Prostate gland (tissue), 2 donors: ENCODE data around the gene KCTD3. TPM values are rescaled to one million over a fixed set of nuclear protein-coding genes. Genes with fewer than 3 reads are reported as not detected.

Experiments used
- DNase-seq: peaks from one replicate; pipeline ENCODE4 v3.0.0-alpha.2; 2019; ENCODE audit warnings: low spot score
- H3K27ac ChIP-seq, 2 donors: fragments of 200-600 bp; sonication (generic); 2 replicates each; pipeline ENCODE4 v1.5.1; 2017 to 2019
- H3K27me3 ChIP-seq: fragments of 200-600 bp; sonication (generic); replicated peaks from 2 replicates; pipeline ENCODE4 v1.5.1; 2019; ENCODE audit not compliant: insufficient read depth
- H3K36me3 ChIP-seq, 2 donors: fragments of 200-600 bp; sonication (generic); 1 replicate in 1 of 2; 2 replicates in 1 of 2; pipeline versions ENCODE4 v1.5.1 to v1.8.1; 2017 to 2019
- H3K4me1 ChIP-seq: fragments of 200-600 bp; sonication (generic); replicated peaks from 2 replicates; pipeline ENCODE4 v1.5.1; 2019
- H3K4me3 ChIP-seq, 2 donors: fragments of 200-600 bp; sonication (generic); 2 replicates each; pipeline ENCODE4 v1.5.1; 2017 to 2019
- H3K9me3 ChIP-seq: fragments of 200-600 bp; sonication (generic); 2 replicates; pipeline ENCODE4 v1.5.1; 2017
- POLR2A ChIP-seq: fragments of 450-650 bp; IDR thresholded peaks from one replicate; pipeline ENCODE4 v1.6.1; 2016; ENCODE audit warnings: antibody characterized with exemption, mild to moderate bottlenecking
- POLR2AphosphoS5 ChIP-seq: sonication (generic); formaldehyde crosslinking; IDR thresholded peaks from one replicate; pipeline ENCODE4 v1.6.1; 2017; ENCODE audit warnings: antibody characterized with exemption
- WGBS: methylation state at CpG from one replicate; pipeline ENCODE4 v1.1.5; 2018; 5-methylcytosine and 5-hydroxymethylcytosine counted together
- intact Hi-C: fragments of 100-400 bp; cut with DNase I; formaldehyde crosslinking; loops from one replicate; pipeline ENCODE4 v1.14.2; 2022
- total RNA-seq, 2 donors: library from RNA; depleted of rRNA; stranded (reverse); fragments of >200 nt; gene quantifications; one replicate each; pipeline ENCODE4 v1.1.0, GENCODE V29; 2016
- TF ChIP-seq, protein P1 (sequence below), 4 experiments: fragments of 200-600 bp in 2 of 4; fragments of 450-650 bp in 2 of 4; sonication (generic) in 2 of 4; IDR thresholded peaks; 1 replicate in 3 of 4; 2 replicates in 1 of 4; pipeline ENCODE4 v1.5.1; 2016 to 2019; ENCODE audit warnings: antibody characterized with exemption in 4 of 4, mild to moderate bottlenecking in 2 of 4, moderate library complexity in 2 of 4

Gene KCTD3
- total RNA-seq, 2 donors from 2014 or later: 78.3 to 95.5 TPM

DNA sequence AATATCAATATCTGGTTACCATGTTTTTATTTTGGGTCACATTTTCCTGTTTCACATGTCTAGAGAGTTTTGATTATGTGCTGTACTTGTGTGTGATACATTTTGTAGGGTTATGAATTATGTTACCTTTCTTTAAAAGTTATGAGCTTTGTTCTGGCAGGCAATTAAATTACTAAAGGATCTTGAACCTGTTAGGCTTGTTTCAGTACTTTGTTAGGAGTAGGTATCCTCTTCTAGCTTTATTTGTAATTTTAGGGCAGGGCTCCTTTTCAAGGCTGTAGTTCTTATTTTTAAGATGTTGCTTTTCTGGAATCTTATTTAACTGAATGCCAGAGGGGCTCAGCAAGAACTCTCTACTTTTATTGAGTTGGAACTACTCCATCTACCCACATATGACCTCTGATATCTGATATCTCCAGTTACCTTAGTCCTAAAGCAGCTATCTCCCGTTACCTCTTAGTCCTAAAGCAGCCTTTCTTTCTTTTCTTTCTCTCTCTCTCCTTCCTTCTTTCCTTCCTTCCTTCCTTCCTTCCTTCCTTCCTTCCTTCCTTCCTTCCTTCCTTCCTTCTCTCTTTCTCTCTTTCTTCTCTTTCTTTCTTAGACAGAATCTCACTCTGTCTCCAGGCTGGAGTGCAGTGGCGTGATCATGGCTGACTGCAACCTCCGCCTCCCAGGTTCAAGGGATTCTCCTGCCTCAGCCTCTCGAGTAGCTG is 23.8 kb downstream of the KCTD3 start:
- TF ChIP-seq POLR2A: no peak
- no peak for TF ChIP-seq POLR2AphosphoS5
- TF ChIP-seq, protein P1, sequence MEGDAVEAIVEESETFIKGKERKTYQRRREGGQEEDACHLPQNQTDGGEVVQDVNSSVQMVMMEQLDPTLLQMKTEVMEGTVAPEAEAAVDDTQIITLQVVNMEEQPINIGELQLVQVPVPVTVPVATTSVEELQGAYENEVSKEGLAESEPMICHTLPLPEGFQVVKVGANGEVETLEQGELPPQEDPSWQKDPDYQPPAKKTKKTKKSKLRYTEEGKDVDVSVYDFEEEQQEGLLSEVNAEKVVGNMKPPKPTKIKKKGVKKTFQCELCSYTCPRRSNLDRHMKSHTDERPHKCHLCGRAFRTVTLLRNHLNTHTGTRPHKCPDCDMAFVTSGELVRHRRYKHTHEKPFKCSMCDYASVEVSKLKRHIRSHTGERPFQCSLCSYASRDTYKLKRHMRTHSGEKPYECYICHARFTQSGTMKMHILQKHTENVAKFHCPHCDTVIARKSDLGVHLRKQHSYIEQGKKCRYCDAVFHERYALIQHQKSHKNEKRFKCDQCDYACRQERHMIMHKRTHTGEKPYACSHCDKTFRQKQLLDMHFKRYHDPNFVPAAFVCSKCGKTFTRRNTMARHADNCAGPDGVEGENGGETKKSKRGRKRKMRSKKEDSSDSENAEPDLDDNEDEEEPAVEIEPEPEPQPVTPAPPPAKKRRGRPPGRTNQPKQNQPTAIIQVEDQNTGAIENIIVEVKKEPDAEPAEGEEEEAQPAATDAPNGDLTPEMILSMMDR (IDR thresholded peaks at IDR 0.05): no peak
- no peaks in the 10 kb centered on the region for H3K9me3 ChIP-seq
- H3K27ac ChIP-seq: peak overlapping the region; percentile 6 to 40
- 88% methylated on average over 4 of the region's 4 CpGs for WGBS
- DNase-seq: no peak
- no peaks in the 10 kb centered on the region for H3K36me3 ChIP-seq
- no peak overlapping the region for H3K4me3 ChIP-seq
- intact Hi-C loops: no loop called here
- H3K4me1 ChIP-seq: peaks cover 9% of the 10 kb centered on the region
- no peaks in the 10 kb centered on the region for H3K27me3 ChIP-seq

DNA sequence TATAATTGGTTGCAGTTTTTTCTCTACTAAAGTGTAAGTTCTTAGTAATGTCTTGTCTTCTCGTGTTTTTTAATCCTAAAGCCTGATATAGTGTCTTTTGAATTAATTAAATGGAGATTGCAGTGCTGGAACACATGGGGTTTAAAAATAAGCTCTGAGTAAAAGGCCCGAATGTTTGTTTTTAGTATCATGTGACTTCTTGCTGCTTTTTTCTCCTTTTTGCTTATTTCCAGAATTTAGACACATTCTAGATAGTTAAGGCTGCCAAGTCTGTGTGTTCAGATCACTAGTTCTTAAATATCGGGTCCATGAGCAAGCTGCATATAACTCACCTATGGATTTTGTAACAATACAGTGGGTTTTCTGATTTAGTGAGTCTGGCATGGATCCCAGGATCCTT is 27.5 kb downstream of the KCTD3 start:
- TF ChIP-seq POLR2A: no peak
- TF ChIP-seq, protein P1 (IDR thresholded peaks at IDR 0.05): no peak
- no peak for TF ChIP-seq POLR2AphosphoS5
- DNase-seq: no peak
- Histone ChIP-seq H3K36me3 (no peaks in the 10 kb centered on the region), H3K27ac (no peak overlapping the region), H3K4me1 (peaks cover 9% of the 10 kb centered on the region), H3K9me3 (no peaks in the 10 kb centered on the region), H3K4me3 (no peak overlapping the region), H3K27me3 (no peaks in the 10 kb centered on the region)
- 66% methylated on average over 3 of the region's 3 CpGs for WGBS
- intact Hi-C loops: no loop called here

DNA sequence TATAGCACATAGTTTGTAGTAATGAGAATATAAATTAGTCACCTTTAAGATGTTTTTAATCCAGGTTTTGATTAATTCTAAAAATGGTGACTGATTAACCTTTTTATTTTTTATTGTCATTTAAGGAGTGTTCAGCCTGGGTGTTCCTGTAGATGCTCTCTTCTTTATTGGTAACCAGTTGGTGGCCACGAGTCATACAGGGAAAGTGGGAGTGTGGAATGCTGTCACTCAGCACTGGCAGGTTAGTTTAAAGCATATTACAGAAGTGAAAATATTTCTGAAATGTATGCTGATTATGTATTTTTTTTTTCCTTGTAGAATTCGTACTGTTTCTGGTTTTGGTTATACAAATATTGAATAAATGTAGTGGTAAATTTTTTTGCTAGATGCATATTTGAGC is 28.1 kb downstream of the KCTD3 start:
- no peak for DNase-seq
- no peaks in the 10 kb centered on the region for H3K9me3 ChIP-seq
- no peak overlapping the region for H3K4me3 ChIP-seq
- 73% methylated on average over 2 of the region's 2 CpGs for WGBS
- H3K36me3 ChIP-seq: no peaks in the 10 kb centered on the region
- intact Hi-C loops: no loop called here
- TF ChIP-seq, protein P1 (IDR thresholded peaks at IDR 0.05): no peak
- TF ChIP-seq POLR2A: no peak
- no peak for TF ChIP-seq POLR2AphosphoS5
- H3K27ac ChIP-seq: no peak overlapping the region
- H3K27me3 ChIP-seq: no peaks in the 10 kb centered on the region
- H3K4me1 ChIP-seq: peaks cover 9% of the 10 kb centered on the region

DNA sequence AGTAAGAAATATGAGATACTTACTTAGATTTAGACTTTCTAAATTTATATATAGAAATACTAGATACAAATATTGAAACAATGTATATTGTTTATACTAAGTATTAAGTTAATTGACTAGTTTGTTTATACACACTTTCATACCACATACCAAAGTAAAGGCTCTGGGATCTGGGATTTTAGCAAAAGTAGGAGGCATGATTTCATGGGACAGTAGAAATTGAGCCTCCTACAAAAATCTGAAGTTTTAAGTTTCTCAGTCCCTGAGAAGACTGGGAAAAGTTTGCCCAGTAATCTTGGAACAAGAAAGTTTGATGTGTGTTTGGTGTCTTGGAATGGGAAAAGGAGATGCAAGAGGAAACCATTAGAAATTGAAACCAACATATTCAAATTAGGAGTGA is 30.9 kb downstream of the KCTD3 start:
- Histone ChIP-seq H3K9me3 (no peaks in the 10 kb centered on the region), H3K4me1 (peaks cover 7% of the 10 kb centered on the region), H3K36me3 (no peaks in the 10 kb centered on the region), H3K27me3 (no peaks in the 10 kb centered on the region), H3K27ac (no peak overlapping the region), H3K4me3 (no peak overlapping the region)
- no peak for DNase-seq
- TF ChIP-seq POLR2A (no peak), POLR2AphosphoS5 (no peak)
- TF ChIP-seq, protein P1 (IDR thresholded peaks at IDR 0.05): no peak
- intact Hi-C loops: no loop called here

DNA sequence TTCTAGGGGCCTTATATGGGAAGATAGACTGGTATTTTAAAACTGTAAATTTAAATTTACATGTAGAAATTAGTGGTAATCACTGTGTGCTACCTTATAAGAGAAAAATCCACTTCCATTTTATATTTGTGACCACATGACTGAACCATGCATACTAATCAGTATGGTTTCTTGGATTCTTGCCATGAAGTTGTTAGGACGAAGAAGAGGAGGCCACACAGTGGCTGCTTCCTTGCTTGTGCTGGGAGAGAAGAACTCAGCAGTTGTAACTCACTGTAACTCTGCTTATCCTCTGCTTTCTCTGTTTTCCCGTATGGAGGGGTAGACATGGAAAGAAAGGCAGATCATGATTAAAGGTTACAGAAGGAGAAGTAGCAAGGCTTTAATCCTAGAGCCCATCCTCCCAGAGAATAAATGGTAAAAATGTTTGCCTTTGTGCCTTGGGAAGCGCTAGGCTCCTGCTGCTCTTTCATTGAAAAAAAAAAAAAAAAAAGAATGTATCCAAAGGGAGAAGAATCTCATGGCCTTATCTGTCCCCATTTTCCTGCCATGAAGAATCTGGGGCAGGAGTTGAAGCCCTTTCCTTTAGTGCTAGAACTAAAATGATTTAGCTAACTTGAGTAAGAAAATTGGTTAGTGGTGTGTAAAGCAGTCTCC is 32.4 kb downstream of the KCTD3 start:
- H3K9me3 ChIP-seq: no peaks in the 10 kb centered on the region
- H3K27ac ChIP-seq: no peak overlapping the region
- TF ChIP-seq POLR2AphosphoS5 (no peak), POLR2A (no peak)
- TF ChIP-seq, protein P1 (IDR thresholded peaks at IDR 0.05): no peak
- no peaks in the 10 kb centered on the region for H3K27me3 ChIP-seq
- H3K4me1 ChIP-seq: peaks cover 7% of the 10 kb centered on the region
- no peak overlapping the region for H3K4me3 ChIP-seq
- 58% methylated on average over 3 of the region's 3 CpGs for WGBS
- no peaks in the 10 kb centered on the region for H3K36me3 ChIP-seq
- intact Hi-C loops: no loop called here
- no peak for DNase-seq
